Nucleus accumbens (tissue), 56 donors: ENCODE results near the gene GCNT2.
"Not testable (repeated sequence)": the region's sequence is repeated elsewhere in the genome, so short reads cannot be mapped to it uniquely, and the experiment has no call there.

Experiments used
- DNase-seq, 56 donors: peaks; one replicate each; lab custom pipeline; 2025; lab: John Stamatoyannopoulos, UW

Gene GCNT2

DNA sequence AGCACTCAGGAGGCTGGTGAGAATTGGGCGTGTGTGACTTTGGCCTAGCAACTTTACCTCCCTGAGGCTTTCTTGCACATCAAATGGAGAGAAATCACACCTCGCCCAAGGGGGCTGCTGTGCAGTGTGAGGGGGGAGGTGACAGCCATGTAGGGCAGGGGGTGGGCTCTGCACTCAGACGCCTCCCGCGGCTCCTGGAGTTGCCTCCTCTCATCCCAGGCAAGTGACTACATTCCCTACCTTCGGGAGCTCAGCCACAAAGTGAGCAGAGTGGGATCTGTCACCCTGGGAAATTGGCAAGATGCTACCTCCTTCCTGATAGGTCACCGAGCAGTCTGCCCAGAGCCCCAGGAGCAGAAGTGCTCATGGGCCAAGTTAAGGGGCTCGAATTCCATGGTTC, 56.0 kb downstream of the GCNT2 start:
- DNase-seq, result no peak

DNA sequence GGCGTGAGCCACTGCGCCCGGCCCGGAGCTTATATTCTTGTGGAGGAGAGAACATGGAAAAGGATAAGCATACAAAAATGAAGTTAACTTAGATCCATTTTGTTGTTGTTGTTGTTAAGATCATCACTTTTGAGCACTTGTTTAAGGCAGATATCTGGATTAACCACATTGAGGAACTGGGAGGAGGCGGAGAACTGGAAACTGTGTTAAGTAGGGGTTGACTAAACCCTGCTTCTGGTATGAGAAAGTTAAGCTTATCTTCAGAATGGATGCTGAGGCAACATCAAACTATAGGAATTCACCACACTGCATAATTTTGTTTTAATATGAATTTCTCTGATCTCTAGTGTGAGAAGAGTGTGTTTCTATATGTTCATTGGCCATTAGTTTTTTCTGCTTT, 57.6 kb downstream of the GCNT2 start:
- no peak for DNase-seq

DNA sequence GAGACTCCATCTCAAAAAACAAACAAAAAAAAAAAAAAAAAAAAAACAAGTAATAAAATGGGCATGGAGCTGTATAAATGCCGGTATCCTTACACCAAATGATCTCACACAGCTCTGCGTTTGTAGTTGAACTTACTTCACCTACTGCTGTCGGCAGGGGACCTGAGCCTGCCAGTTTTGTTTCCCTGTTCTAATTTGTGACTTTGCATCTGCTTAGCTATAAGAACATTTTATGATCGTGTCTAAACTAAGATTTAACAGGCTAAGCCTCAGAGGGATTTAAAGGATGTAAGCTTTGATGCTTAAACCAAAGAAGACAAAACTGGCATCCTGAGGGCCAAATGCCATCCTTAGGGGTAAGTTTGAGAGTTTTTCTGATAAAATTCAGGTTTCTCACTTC, 58.7 kb downstream of the GCNT2 start:
- DNase-seq, result no peak

GRCh38 chr6:10580570-10580969, 59.4 kb downstream of the GCNT2 start:
- no peak for DNase-seq

GRCh38 chr6:10581402-10581801, 60.3 kb downstream of the GCNT2 start:
- not testable (repeated sequence) for DNase-seq

GRCh38 chr6:10582774-10583508, 61.8 kb downstream of the GCNT2 start:
- no peak for DNase-seq

- no peak for DNase-seq
Observed at GRCh38 chr6:10583509-10583901, 62.4 kb downstream of the GCNT2 start.

DNA sequence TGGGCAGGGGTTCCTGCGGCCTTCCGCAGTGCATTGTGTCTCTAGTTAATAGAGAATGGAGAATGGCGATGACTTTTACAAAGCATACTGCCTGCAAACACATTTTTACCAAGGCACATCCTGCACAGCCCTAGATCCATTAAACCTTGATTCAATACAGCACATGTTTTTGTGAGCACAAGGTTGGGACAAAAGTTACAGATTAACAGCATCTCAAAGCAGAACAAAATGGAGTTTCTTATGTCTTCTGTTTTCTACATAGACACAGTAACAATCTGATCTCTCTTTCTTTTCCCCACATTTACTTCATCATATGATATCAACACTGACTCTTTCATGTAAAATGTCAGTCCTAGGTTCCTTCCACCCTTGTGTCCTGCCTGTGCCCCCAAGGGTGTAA, 63.5 kb downstream of the GCNT2 start:
- DNase-seq, result no peak

DNA sequence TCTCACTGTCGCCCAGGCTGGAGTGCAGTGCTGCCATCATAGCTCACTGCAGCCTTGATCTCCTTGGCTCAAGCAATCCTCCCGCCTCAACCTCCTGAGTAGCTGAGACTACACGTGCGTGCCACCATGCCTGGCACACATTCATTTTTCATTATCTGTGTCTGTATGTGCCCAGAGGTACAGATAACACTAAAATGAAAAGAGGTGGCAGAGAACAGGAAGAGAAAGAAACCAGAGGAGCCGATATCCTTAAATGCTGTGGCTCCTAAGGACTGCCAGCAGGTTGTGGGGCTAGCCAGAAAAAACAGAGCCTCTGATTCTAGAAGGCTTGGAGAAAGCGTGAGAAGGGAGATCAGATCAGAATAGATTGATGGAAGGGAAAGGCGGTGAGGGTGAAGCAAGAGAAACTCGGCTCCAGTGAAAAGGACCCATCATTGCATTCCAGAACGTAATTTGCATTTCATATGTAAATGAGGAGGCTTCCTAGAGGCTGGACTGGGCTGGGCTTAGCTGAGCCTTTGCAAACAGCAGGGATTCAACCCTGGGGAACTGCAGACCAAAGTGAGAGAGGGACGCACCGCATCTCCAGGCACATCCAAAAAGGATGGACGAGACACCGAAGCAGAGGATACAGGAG, 64.2 kb downstream of the GCNT2 start:
- no peak for DNase-seq

GRCh38 chr6:10586302-10586701, 65.2 kb downstream of the GCNT2 start:
- no peak for DNase-seq

- DNase-seq, result no peak
Observed at GRCh38 chr6:10587656-10588406, 66.7 kb downstream of the GCNT2 start.

DNA sequence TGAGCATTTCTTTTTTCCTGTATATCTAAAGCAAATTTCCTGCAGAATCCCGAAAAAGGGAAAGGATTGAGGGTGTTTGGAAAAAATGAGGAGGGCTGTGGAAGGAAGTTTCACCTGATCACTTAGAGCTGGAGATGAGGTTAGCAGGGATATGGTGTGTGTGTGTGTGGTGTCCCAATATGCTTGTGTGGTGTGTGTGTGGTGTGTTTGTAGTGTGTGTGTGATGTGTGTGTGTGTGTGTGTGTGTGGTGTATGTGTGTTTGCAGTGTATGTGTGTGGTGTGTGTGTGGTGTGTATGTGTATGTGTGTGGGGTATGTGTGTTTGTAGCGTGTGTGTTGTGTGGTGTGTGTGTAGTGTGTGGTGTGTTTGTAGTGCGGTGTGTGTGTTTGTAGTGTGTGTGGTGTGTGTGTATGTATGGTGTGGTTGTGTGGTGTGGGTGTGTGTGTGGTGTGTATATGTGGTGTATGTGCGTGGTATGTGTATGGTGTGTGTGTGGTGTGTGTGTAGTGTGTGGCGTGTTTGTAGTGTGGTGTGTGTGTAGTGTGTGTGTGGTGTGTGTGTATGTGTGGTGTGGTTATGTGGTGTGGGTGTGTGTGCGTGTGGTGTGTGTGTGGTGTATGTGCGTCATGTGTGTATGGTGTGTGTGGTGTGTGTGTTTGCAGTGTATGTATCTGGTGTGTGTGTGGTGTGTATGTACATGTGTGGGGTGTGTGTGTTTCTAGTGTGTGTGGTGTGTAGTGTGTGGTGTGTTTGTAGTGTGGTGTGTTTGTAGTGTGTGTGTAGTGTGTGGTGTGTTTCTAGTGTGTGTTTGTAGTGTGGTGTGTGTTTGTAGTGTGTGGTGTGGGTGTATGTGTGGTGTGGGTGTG, 67.6 kb downstream of the GCNT2 start:
- DNase-seq, result no peak

DNA sequence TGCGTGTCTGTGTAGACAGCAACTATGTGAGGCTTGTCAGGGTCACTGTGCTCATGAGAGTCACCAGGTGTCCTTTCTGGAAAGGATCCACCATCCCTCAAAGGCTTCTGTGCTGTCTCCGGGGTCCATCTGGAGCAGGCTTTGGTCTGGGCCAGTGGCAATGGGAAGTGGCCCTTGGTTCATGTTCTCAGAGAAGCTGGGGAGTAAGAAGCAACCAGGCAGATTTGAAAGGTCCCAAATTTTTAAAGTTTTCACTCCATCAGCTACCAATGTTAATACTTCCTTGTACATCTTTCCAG, 68.2 kb downstream of the GCNT2 start:
- DNase-seq, result no peak

DNA sequence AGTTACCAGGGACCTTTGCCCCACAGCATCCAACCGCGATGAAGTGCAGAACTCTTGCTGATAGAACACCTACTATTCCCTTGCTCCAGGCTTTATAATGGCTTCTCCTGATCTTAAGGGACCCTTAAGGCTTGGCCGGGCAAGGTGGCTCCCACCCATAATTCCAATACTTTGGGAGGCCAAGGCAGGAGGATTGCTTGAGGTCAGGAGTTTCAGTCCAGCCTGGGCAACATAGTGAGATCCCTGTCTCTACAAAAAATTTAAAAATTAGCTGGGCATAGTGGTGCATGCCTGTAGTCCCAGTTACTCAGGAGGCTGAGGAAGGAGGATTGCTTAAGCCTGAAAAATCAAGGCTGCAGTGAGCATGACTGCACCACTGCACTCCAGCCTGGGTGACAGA, 68.8 kb downstream of the GCNT2 start:
- no peak for DNase-seq

DNA sequence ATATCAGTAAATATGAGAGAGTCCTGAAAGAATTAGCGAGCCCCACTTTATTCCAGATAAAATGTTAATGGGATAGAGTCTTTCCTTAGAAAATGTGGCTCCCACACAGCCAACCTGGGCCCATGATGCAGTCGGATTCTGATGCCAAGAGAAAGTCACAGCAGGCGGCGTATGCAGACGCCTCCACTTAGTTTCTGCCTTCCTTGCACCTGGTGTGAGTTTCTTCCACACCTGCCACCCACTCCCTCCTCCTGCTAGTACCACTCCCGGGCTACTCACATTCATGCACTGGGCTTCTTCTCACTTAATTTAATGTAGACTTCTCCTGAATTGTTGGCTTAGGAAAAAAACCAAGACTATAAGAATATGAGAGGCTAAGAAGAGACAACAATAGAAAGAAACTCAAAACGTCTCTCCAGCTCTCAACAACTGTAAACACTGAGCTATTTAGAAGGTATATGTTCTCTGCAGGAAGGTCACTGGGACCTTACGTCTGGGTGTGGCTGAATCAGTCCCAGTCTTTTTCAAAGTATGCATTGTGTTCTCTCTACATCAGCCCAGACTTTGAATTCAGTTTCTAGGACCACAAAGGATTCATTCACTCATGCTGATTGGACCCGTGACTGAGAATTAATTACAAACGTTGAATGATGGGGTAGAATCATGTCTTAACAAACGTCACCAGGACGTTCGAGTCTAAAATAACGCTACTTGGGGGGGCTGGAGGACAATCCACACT, 70.4 kb downstream of the GCNT2 start:
- DNase-seq, result no peak

- no peak for DNase-seq
Observed at GRCh38 chr6:10595731-10596664, 74.8 kb downstream of the GCNT2 start.

GRCh38 chr6:10597499-10598001, 76.4 kb downstream of the GCNT2 start:
- no peak for DNase-seq

DNA sequence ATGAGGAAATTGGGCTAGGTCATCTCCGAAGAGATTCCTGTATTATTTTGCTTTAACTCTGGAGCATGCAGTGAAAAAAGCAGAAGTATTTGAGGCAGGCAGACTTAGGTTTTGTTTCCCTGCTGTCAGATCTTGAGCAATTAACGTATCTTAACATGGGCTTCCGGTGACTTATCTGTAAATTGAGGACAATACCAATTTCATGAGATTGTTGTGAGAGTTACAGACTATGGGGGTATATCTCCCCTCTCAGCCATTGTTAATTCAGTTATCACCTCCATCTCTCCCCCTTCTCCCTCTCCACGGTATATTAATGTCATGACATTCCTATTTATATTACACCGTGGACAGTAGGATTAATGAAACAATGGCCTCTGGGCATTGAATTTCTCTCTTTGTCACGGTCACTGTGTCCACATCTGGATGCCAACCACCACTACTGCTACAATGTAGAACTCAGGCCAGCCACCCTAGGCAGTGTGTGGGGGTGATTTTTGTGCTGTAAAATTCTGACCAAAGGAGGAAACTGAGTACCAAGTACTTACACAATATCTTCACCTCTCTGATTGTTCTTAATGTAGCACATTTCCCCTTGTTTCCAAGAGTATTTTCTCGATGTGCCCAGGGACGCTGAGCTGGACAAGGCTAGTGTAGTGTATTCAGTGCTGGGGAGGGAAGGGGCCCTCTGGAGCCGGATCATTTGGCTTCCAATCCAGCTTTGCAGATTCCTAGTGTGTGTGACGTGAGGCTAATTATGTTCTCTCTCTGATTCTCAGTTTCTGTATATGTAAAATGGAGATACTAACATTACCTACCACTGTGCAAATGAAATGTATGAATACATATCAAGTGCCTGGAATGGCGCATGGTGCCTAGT, 77.2 kb downstream of the GCNT2 start:
- no peak for DNase-seq
